ENCODE results near the gene RTP2. TPM values are rescaled to one million over a fixed set of nuclear protein-coding genes. Genes with fewer than 3 reads are reported as not detected.

Gene RTP2
- total RNA-seq, 4 donors from 2014 or later: not detected

GRCh38 chr3:187665010-187665409 is 37.3 kb downstream of the RTP2 start:
- no peaks in the 10 kb centered on the region for H3K36me3 ChIP-seq

DNA sequence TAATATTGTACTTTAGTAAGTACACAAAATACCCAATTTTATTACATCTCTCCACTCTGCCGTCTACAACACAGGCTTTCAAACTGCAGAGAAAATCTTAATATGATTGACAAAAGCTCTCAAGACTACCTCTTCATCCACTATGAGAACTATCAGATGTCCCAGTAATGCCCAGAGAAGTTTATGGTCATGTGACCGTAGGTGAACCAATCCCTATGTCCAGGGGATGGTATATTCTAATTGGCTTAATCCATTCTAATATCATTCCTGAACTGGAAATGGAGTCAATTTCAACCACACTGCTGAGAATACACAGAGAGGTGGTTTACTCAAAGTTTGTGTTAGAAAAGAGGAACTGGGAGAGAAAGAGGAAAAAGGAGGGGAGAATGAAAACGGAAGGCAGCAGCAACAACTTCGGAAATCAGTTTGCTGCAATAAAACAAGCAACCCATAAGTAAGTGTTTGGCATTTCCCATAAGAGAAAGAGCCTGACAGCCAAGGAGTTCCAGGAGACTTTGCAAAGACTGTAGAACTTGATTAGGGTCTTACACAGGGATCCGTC is 39.4 kb downstream of the RTP2 start:
- DNase-seq: no peak
- WGBS, 2 donors: 78 to 82% methylated on average over 5 of the region's 5 CpGs

More at GRCh38 chr3:187665010-187665409, 37.3 kb downstream of the RTP2 start:
- intact Hi-C loops (cut with DNase I): no loop called here
- no peak for DNase-seq
- no peaks in the 10 kb centered on the region for H3K27me3 ChIP-seq
- H3K4me1 ChIP-seq: no peaks in the 10 kb centered on the region
- no peak overlapping the region for H3K4me3 ChIP-seq (replicated peaks in 1 of 3)
- no peak overlapping the region for H3K27ac ChIP-seq
- H3K9me3 ChIP-seq: no peaks in the 10 kb centered on the region
- TF ChIP-seq POLR2A (IDR thresholded peaks at IDR 0.05) (no peak), CTCF (IDR thresholded peaks at IDR 0.05) (no peak)

GRCh38 chr3:187661267-187661666 is 41.1 kb downstream of the RTP2 start:
- no peaks in the 10 kb centered on the region for H3K9me3 ChIP-seq
- no peaks in the 10 kb centered on the region for H3K36me3 ChIP-seq
- H3K4me3 ChIP-seq (replicated peaks in 1 of 3): no peak overlapping the region
- no peak overlapping the region for H3K27ac ChIP-seq
- no peak for TF ChIP-seq CTCF (IDR thresholded peaks at IDR 0.05)
- no peak for TF ChIP-seq POLR2A (IDR thresholded peaks at IDR 0.05)
- no peaks in the 10 kb centered on the region for H3K4me1 ChIP-seq
- DNase-seq: no peak
- H3K27me3 ChIP-seq: no peaks in the 10 kb centered on the region
- intact Hi-C loops (cut with DNase I): no loop called here

More for the DNA sequence above, 39.4 kb downstream of the RTP2 start:
- Histone ChIP-seq H3K27me3 (no peaks in the 10 kb centered on the region), H3K4me3 (replicated peaks in 1 of 3) (no peak overlapping the region), H3K36me3 (no peaks in the 10 kb centered on the region), H3K9me3 (no peaks in the 10 kb centered on the region), H3K4me1 (no peaks in the 10 kb centered on the region), H3K27ac (no peak overlapping the region)
- intact Hi-C loops (cut with DNase I): no loop called here
- TF ChIP-seq POLR2A (IDR thresholded peaks at IDR 0.05) (no peak), CTCF (IDR thresholded peaks at IDR 0.05) (no peak)

GRCh38 chr3:187651282-187651681 is 51.1 kb downstream of the RTP2 start:
- 55 to 70% methylated on average over 2 of the region's 2 CpGs for WGBS, 2 donors
- Histone ChIP-seq H3K27me3 (no peaks in the 10 kb centered on the region), H3K27ac (no peak overlapping the region), H3K4me1 (no peaks in the 10 kb centered on the region), H3K36me3 (no peaks in the 10 kb centered on the region), H3K9me3 (no peaks in the 10 kb centered on the region), H3K4me3 (replicated peaks in 1 of 3) (no peak overlapping the region)
- DNase-seq: no peak
- intact Hi-C loops (cut with DNase I): no loop called here
- no peak for TF ChIP-seq CTCF (IDR thresholded peaks at IDR 0.05)
- TF ChIP-seq POLR2A (IDR thresholded peaks at IDR 0.05): no peak

Other genes with a start within 250 kb of the RTP2 start
- 1 to 10 TPM in 1 of 4 donors, not detected in 3; 1.5 TPM for gene SST, start 32.2 kb downstream of the RTP2 start, total RNA-seq
- gene BCL6, start 42.9 kb upstream of the RTP2 start, total RNA-seq: 100 to 1,000 TPM in 1 of 4 donors, 10 to 100 TPM in 3; 40.3 to 109 (median 67.2) TPM

Data from thyroid gland (tissue), 4 donors.